BLaER1 (cell line): Measurements from ENCODE around the gene HOXB4.
"Not testable (repeated sequence)": the region's sequence is repeated elsewhere in the genome, so short reads cannot be mapped to it uniquely, and the experiment has no call there.

Source experiments
- H3K27ac ChIP-seq: shearing (Covaris generic); formaldehyde crosslinking; 2 replicates; pipeline ENCODE4 v1.8.1; 2022
- H3K27me3 ChIP-seq: shearing (Covaris generic); formaldehyde crosslinking; 2 replicates; pipeline ENCODE4 v1.8.1; 2022
- H3K36me3 ChIP-seq: shearing (Covaris generic); formaldehyde crosslinking; 2 replicates; pipeline ENCODE4 v1.8.1; 2022
- H3K4me1 ChIP-seq: shearing (Covaris generic); formaldehyde crosslinking; 2 replicates; pipeline ENCODE4 v1.8.1; 2022
- H3K4me2 ChIP-seq: shearing (Covaris generic); formaldehyde crosslinking; 2 replicates; pipeline ENCODE4 v1.8.1; 2022
- H3K4me3 ChIP-seq: shearing (Covaris generic); formaldehyde crosslinking; 2 replicates; pipeline ENCODE4 v1.8.1; 2022
- H3K9ac ChIP-seq: shearing (Covaris generic); formaldehyde crosslinking; 2 replicates; pipeline ENCODE4 v1.8.1; 2022
- H3K9me3 ChIP-seq: shearing (Covaris generic); formaldehyde crosslinking; 2 replicates; pipeline ENCODE4 v1.8.1; 2022
- H4K20me1 ChIP-seq: shearing (Covaris generic); formaldehyde crosslinking; 2 replicates; pipeline ENCODE4 v1.8.1; 2022
- Cebpa-rat ChIP-seq: shearing (Covaris generic); IDR thresholded peaks from 2 replicates; pipeline ENCODE4 v1.8.1; 2022

Gene HOXB4

GRCh38 chr17:48542698-48543106, 35.4 kb downstream of the HOXB4 start:
- no peak for TF ChIP-seq Cebpa-rat
- Histone ChIP-seq H3K4me3 (no peak overlapping the region), H4K20me1 (peaks cover 75% of the 10 kb centered on the region), H3K27ac (no peak overlapping the region), H3K9ac (no peak overlapping the region), H3K9me3 (peaks cover 10% of the 10 kb centered on the region), H3K4me2 (no peak overlapping the region), H3K27me3 (peaks cover 100% of the 10 kb centered on the region), H3K36me3 (no peaks in the 10 kb centered on the region), H3K4me1 (no peaks in the 10 kb centered on the region; the same call in 1 of the 2 replicates)

DNA sequence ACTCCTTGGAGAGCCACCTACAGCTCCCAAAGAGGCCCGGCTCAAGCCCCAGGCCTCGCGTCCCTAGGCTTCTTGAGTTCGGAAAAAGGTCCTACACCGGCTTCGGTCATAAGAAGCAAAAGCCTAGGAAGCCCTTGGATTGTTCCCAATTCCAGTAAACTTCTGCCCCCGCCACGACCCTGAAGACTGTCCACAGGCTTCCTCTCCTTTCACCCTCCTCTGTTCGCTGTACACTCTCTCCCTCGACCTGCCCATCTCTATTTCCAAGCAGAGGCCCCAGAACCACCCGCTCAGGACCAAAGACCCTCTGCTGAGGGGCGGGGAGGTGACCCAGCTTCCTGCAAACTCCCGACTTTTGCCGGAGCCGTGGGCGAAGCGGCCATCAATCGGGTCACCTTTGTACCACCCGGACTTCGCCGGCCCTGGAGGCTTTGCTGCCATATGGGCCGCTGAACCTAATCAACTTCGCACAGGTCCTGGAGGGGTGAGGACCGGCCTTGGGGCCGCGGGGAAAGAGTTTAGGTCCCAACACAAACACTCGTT, 36.0 kb downstream of the HOXB4 start:
- H3K27me3 ChIP-seq: peaks cover 100% of the 10 kb centered on the region
- H4K20me1 ChIP-seq: peaks cover 70% of the 10 kb centered on the region
- TF ChIP-seq Cebpa-rat: no peak
- H3K27ac ChIP-seq: no peak overlapping the region
- no peak overlapping the region for H3K4me3 ChIP-seq
- no peaks in the 10 kb centered on the region; the same call in 1 of the 2 replicates for H3K4me1 ChIP-seq
- no peaks in the 10 kb centered on the region for H3K36me3 ChIP-seq
- no peak overlapping the region for H3K4me2 ChIP-seq
- peaks cover 10% of the 10 kb centered on the region for H3K9me3 ChIP-seq
- H3K9ac ChIP-seq: no peak overlapping the region

DNA sequence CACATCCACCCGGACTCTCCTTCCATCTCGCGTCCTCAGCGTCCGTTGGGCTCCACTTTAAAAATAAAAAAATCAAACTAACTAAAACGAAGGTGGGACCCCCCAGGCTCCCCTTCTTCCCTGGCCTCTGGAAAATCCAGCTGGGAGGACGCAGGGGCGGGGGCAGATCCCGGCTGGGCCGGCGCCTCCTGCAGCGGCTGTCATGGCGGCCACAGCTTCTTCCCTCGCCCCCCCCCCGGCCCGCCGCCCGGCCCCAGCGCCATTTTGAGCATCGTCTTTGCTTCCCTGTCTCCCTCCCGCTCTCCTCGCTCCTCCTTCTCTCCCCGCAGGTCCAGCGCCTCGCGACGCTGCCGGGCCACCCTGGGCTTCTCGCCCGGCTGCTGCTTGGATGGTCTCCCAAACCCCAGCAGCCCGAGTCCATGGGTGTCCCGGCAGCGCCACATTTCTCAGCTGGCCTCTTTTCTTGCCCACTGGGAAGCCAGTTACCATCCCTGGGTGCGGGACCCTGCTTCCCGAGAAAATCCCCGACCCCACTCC, 36.5 kb downstream of the HOXB4 start:
- peaks cover 64% of the 10 kb centered on the region for H4K20me1 ChIP-seq
- H3K27ac ChIP-seq: no peak overlapping the region
- no peak overlapping the region for H3K4me3 ChIP-seq
- H3K9ac ChIP-seq: no peak overlapping the region
- peaks cover 10% of the 10 kb centered on the region for H3K9me3 ChIP-seq
- H3K27me3 ChIP-seq: peaks cover 97% of the 10 kb centered on the region
- no peak overlapping the region for H3K4me2 ChIP-seq
- H3K36me3 ChIP-seq: no peaks in the 10 kb centered on the region
- no peaks in the 10 kb centered on the region; the same call in 1 of the 2 replicates for H3K4me1 ChIP-seq
- no peak for TF ChIP-seq Cebpa-rat

- Histone ChIP-seq H3K4me1 (no peaks in the 10 kb centered on the region; the same call in 1 of the 2 replicates), H3K27me3 (peaks cover 92% of the 10 kb centered on the region), H4K20me1 (peaks cover 59% of the 10 kb centered on the region), H3K36me3 (no peaks in the 10 kb centered on the region), H3K4me2 (no peak overlapping the region), H3K9me3 (peaks cover 10% of the 10 kb centered on the region), H3K9ac (no peak overlapping the region), H3K4me3 (no peak overlapping the region), H3K27ac (no peak overlapping the region)
- TF ChIP-seq Cebpa-rat: no peak
Observed at GRCh38 chr17:48541036-48541576, 37.0 kb downstream of the HOXB4 start.

- no peak overlapping the region for H3K4me3 ChIP-seq
- H3K27ac ChIP-seq: no peak overlapping the region
- peaks cover 10% of the 10 kb centered on the region for H3K9me3 ChIP-seq
- H3K9ac ChIP-seq: no peak overlapping the region
- peaks cover 50% of the 10 kb centered on the region for H4K20me1 ChIP-seq
- no peak overlapping the region for H3K4me2 ChIP-seq
- peaks cover 83% of the 10 kb centered on the region for H3K27me3 ChIP-seq
- no peaks in the 10 kb centered on the region for H3K36me3 ChIP-seq
- H3K4me1 ChIP-seq: no peaks in the 10 kb centered on the region; the same call in 1 of the 2 replicates
- no peak for TF ChIP-seq Cebpa-rat
Observed at GRCh38 chr17:48540213-48540612, 37.9 kb downstream of the HOXB4 start.

DNA sequence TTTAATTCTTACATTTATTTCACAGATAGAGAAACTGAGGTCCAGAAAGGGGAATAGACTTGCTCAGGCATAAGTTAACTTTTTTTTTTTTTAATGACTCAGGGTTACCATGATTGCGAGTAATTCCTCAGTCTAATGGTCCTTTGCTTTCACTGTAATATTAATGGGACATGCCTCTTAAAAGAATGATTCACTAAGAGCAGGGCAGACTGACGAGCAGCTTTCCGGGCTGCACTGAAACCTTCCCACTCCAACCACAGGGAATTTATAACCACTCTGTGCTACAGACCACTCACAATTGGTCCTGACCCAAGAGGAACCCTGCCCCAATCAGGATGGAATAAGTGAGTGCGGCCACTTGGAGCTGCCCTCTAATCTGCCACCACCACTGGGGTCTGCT, 39.0 kb downstream of the HOXB4 start:
- H4K20me1 ChIP-seq: peaks cover 41% of the 10 kb centered on the region
- no peaks in the 10 kb centered on the region for H3K36me3 ChIP-seq
- no peak for TF ChIP-seq Cebpa-rat
- H3K4me2 ChIP-seq: no peak overlapping the region
- no peak overlapping the region for H3K27ac ChIP-seq
- H3K4me3 ChIP-seq: no peak overlapping the region
- H3K9ac ChIP-seq: no peak overlapping the region
- H3K27me3 ChIP-seq: peaks cover 73% of the 10 kb centered on the region
- H3K9me3 ChIP-seq: peaks cover 10% of the 10 kb centered on the region
- H3K4me1 ChIP-seq: no peaks in the 10 kb centered on the region; the same call in 1 of the 2 replicates

GRCh38 chr17:48537316-48537715, 40.8 kb downstream of the HOXB4 start:
- Histone ChIP-seq H3K4me1 (no peaks in the 10 kb centered on the region), H3K9me3 (peaks cover 9% of the 10 kb centered on the region), H3K4me3 (no peak overlapping the region), H3K4me2 (no peak overlapping the region), H3K9ac (no peak overlapping the region), H3K27me3 (peaks cover 54% of the 10 kb centered on the region), H3K36me3 (no peaks in the 10 kb centered on the region), H4K20me1 (peaks cover 23% of the 10 kb centered on the region), H3K27ac (no peak overlapping the region)
- no peak for TF ChIP-seq Cebpa-rat

DNA sequence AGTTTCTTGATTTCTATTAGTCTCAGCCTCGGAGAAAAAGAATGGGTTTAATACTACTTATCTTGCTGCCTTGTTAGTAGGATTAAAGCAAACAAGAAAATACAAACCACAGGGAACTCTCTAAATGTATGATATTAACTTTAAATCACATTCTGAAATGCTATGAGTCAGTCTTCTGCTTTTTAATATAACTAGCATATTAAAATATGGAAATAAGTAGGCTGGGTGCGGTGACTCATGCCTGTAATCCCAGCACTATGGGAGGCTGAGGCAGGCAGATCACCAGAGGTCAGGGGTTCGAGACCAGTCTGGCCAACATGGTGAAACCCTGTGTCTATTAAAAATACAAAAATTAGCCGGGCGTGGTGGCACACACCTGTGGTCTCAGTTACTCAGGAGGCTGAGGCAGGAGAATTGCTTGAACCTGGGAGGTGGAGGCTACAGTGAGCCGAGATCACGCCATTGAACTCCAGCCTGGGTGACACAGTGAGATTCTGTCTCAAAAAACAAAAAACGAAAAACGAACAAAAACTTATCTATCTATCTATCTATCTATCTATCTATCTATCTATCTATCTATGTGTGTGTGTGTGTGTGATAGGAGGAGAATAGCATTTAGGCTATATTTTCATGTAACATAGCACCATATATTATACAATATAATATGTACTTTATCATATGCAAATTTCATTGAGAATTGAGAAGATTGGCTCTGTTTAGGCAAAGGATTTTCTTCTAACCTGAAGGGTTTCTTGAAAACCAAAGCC, 42.2 kb downstream of the HOXB4 start:
- H3K36me3 ChIP-seq, H4K20me1 ChIP-seq, H3K4me2 ChIP-seq, H3K9me3 ChIP-seq, H3K4me1 ChIP-seq, H3K27ac ChIP-seq, H3K9ac ChIP-seq, H3K4me3 ChIP-seq: not testable (repeated sequence)
- H3K27me3 ChIP-seq: peaks cover 45% of the 10 kb centered on the region

- Histone ChIP-seq H3K4me3 (no peak overlapping the region), H4K20me1 (no peaks in the 10 kb centered on the region), H3K4me1 (no peaks in the 10 kb centered on the region), H3K9me3 (no peaks in the 10 kb centered on the region), H3K36me3 (no peaks in the 10 kb centered on the region), H3K9ac (no peak overlapping the region), H3K27me3 (peaks cover 17% of the 10 kb centered on the region; the same call in 1 of the 2 replicates), H3K27ac (no peak overlapping the region), H3K4me2 (no peak overlapping the region)
- no peak for TF ChIP-seq Cebpa-rat
Observed at GRCh38 chr17:48532261-48532660, 45.9 kb downstream of the HOXB4 start.

DNA sequence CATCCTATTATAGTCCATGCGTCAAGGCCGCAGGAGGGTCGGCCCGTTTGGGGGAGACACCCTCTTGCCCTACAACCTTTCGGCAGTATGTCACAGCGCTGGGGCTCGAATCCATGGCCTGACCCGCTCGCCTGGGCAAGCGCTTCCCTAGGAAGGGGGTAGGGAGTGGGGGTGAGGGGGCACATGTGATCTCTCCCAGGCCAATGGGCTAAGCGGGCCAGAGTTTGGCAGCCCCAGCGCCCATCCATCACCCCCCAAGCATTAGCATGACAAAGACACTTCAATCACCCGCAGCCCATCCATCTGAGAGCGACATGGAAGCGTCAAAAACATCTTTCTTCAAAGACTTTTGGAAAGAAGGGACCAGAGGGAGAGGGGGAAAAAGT, 47.3 kb downstream of the HOXB4 start, which contains the start of gene HOXB1:
TSS of gene HOXB1 (minus strand) at position 125 of the 386 bp plus-strand sequence. CDS start at position 18, 107 bp downstream.
- Histone ChIP-seq H3K27me3 (peaks cover 27% of the 10 kb centered on the region; the same call in 1 of the 2 replicates), H3K4me3 (no peak within 1 kb of the TSS), H3K4me2 (no peak within 1 kb of the TSS), H3K4me1 (no peaks in the 10 kb centered on the region), H3K27ac (no peak within 1 kb of the TSS), H3K9ac (no peak within 1 kb of the TSS), H3K9me3 (no peaks in the 10 kb centered on the region), H4K20me1 (no peaks in the 10 kb centered on the region), H3K36me3 (no peaks in the 10 kb centered on the region)
- TF ChIP-seq Cebpa-rat: no peak
